WTC11 (cell line): ENCODE measurements around the gene USP11. TPM values are rescaled to one million over a fixed set of nuclear protein-coding genes. Genes with fewer than 3 reads are reported as not detected.

Experiments used
- ATAC-seq: fragments of 200-7000 bp; cut with Tn5 transposase; 2 replicates; pipeline ENCODE4 v1.10.0; 2021; ENCODE audit warnings: mild to moderate bottlenecking, moderate library complexity
- CTCF ChIA-PET: fragments of 300-600 bp; sonication (Branson Sonifier 250); formaldehyde crosslinking; loops from one replicate; lab custom pipeline; 2021; ENCODE audit warnings: antibody characterized with exemption; lab: Charles Lee
- POLR2A ChIA-PET: fragments of 350-600 bp; sonication (Branson Sonifier 250); formaldehyde crosslinking; loops from one replicate; lab custom pipeline; 2021; ENCODE audit warnings: antibody characterized with exemption; lab: Charles Lee
- DNase-seq: peaks from one replicate; pipeline ENCODE4 v3.0.0; 2021; ENCODE audit warnings: low spot score
- H3K27ac Mint-ChIP-seq: 2 replicates; pipeline ENCODE4 v1.8.0; 2021; ENCODE audit warnings: mixed read lengths
- H3K27me3 Mint-ChIP-seq: 2 replicates; pipeline ENCODE4 v1.8.0; 2021; ENCODE audit warnings: low read depth, mild to moderate bottlenecking, moderate library complexity, mixed read lengths
- H3K36me3 Mint-ChIP-seq: 2 replicates; pipeline ENCODE4 v1.8.0; 2021; ENCODE audit warnings: mixed read lengths
- H3K4me1 Mint-ChIP-seq: 2 replicates; pipeline ENCODE4 v1.8.0; 2022; ENCODE audit warnings: mixed read lengths
- H3K4me3 Mint-ChIP-seq: 2 replicates; pipeline ENCODE4 v1.8.0; 2021; ENCODE audit warnings: mild to moderate bottlenecking, moderate library complexity, mixed read lengths
- H3K9me3 Mint-ChIP-seq: 2 replicates; pipeline ENCODE4 v1.8.0; 2021; ENCODE audit warnings: mixed read lengths
- ATF1 ChIP-seq: sonication (generic); formaldehyde crosslinking; IDR thresholded peaks from 2 replicates; pipeline ENCODE4 v1.8.1; 2023; ENCODE audit warnings: mild to moderate bottlenecking, moderate library complexity, missing genetic modification reagents
- CREB1 ChIP-seq: sonication (generic); formaldehyde crosslinking; IDR thresholded peaks from 2 replicates; pipeline ENCODE4 v1.8.0; 2023; ENCODE audit warnings: mild to moderate bottlenecking, missing genetic modification reagents
- ELF4 ChIP-seq: sonication (generic); formaldehyde crosslinking; IDR thresholded peaks from 2 replicates; pipeline ENCODE4 v1.8.1; 2022; ENCODE audit warnings: low read depth, mild to moderate bottlenecking, moderate library complexity, missing genetic modification reagents
- JAZF1 ChIP-seq: fragments of 250-450 bp; sonication (Bioruptor Pico); IDR thresholded peaks from 2 replicates; pipeline ENCODE4 v1.9.0; 2021; ENCODE audit warnings: moderate library complexity, mild to moderate bottlenecking, inconsistent platforms
- JUN ChIP-seq: sonication (generic); formaldehyde crosslinking; IDR thresholded peaks from 2 replicates; pipeline ENCODE4 v1.8.0; 2023; ENCODE audit warnings: mild to moderate bottlenecking, missing genetic modification reagents
- KAT7 ChIP-seq: sonication (generic); formaldehyde crosslinking; IDR thresholded peaks from 2 replicates; pipeline ENCODE4 v1.8.1; 2023; ENCODE audit warnings: missing genetic modification reagents, mild to moderate bottlenecking, borderline replicate concordance
- MXD4 ChIP-seq: fragments of 250-450 bp; sonication (Bioruptor Pico); IDR thresholded peaks from 2 replicates; pipeline ENCODE4 v1.8.0; 2021; ENCODE audit warnings: mild to moderate bottlenecking, moderate library complexity, borderline replicate concordance
- NR2C2 ChIP-seq: sonication (generic); formaldehyde crosslinking; IDR thresholded peaks from 2 replicates; pipeline ENCODE4 v1.8.0; 2022; ENCODE audit warnings: mild to moderate bottlenecking, missing genetic modification reagents
- SOX15 ChIP-seq: fragments of 250-450 bp; sonication (Bioruptor Pico); IDR thresholded peaks from 2 replicates; pipeline ENCODE4 v1.9.0; 2021; ENCODE audit warnings: mild to moderate bottlenecking
- total RNA-seq: library from RNA; stranded (reverse); gene quantifications from 3 replicates; pipeline ENCODE4 v1.2.3, GENCODE V29; 2021
- TF ChIP-seq, protein P1 (sequence below): sonication (generic); formaldehyde crosslinking; IDR thresholded peaks from 2 replicates; pipeline ENCODE4 v1.8.0; 2023; ENCODE audit warnings: mild to moderate bottlenecking, missing genetic modification reagents
- TF ChIP-seq, protein P2 (sequence below): sonication (generic); formaldehyde crosslinking; conservative IDR thresholded peaks from 2 replicates; pipeline ENCODE4 v1.8.1; 2023; ENCODE audit warnings: mild to moderate bottlenecking, low read depth, missing genetic modification reagents, moderate library complexity
- TF ChIP-seq, protein P3 (sequence below): sonication (generic); formaldehyde crosslinking; IDR thresholded peaks from 2 replicates; pipeline ENCODE4 v1.8.0; 2022; ENCODE audit warnings: mild to moderate bottlenecking, missing genetic modification reagents
- TF ChIP-seq, protein P4 (sequence below): sonication (generic); formaldehyde crosslinking; IDR thresholded peaks from 2 replicates; pipeline ENCODE4 v1.8.1; 2022; ENCODE audit warnings: missing genetic modification reagents, borderline replicate concordance
- TF ChIP-seq, protein P5 (sequence below): sonication (generic); formaldehyde crosslinking; IDR thresholded peaks from 2 replicates; pipeline ENCODE4 v1.8.0; 2022; ENCODE audit warnings: mild to moderate bottlenecking, missing genetic modification reagents
- TF ChIP-seq, protein P6 (sequence below): fragments of 250-450 bp; sonication (Bioruptor Pico); conservative IDR thresholded peaks from 2 replicates; pipeline ENCODE4 v1.9.0; 2021; ENCODE audit warnings: mild to moderate bottlenecking
- TF ChIP-seq, protein P7 (sequence below): fragments of 250-450 bp; sonication (Bioruptor Pico); IDR thresholded peaks from 2 replicates; pipeline ENCODE4 v1.8.0; 2021; ENCODE audit warnings: mild to moderate bottlenecking
- TF ChIP-seq, protein P8 (sequence below): sonication (generic); formaldehyde crosslinking; IDR thresholded peaks from 2 replicates; pipeline ENCODE4 v1.8.1; 2023; ENCODE audit warnings: mild to moderate bottlenecking, missing genetic modification reagents, borderline replicate concordance

Gene USP11
- total RNA-seq, 1 experiment from 2014 or later = 86.8 TPM

DNA sequence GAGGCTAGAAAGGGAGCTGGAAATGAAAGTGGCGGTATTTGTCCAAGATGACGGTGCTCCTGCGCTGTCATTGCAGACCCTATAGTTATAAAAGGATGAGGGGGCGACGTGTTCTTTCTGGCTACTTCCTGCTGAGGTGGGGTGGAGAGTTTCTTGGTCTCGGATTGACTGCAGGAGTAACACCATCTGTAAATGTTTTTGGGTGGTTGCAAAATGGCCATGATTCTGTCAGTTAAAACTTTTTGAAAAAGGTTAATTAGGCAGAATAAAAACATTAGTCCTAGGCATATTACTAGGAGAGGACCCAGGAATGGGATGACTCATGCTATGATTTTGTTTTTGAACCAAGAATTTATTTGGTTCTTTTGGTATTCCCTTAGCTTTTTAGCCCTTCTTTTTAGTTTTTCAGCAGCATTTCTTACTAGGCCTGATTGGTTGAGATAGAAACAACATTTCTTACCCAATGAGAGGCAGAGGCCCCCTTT, 53.1 kb downstream of the USP11 start (continued):
- TF ChIP-seq, protein P1, sequence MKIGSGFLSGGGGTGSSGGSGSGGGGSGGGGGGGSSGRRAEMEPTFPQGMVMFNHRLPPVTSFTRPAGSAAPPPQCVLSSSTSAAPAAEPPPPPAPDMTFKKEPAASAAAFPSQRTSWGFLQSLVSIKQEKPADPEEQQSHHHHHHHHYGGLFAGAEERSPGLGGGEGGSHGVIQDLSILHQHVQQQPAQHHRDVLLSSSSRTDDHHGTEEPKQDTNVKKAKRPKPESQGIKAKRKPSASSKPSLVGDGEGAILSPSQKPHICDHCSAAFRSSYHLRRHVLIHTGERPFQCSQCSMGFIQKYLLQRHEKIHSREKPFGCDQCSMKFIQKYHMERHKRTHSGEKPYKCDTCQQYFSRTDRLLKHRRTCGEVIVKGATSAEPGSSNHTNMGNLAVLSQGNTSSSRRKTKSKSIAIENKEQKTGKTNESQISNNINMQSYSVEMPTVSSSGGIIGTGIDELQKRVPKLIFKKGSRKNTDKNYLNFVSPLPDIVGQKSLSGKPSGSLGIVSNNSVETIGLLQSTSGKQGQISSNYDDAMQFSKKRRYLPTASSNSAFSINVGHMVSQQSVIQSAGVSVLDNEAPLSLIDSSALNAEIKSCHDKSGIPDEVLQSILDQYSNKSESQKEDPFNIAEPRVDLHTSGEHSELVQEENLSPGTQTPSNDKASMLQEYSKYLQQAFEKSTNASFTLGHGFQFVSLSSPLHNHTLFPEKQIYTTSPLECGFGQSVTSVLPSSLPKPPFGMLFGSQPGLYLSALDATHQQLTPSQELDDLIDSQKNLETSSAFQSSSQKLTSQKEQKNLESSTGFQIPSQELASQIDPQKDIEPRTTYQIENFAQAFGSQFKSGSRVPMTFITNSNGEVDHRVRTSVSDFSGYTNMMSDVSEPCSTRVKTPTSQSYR (CRISPR knock-in tag) = no peak

DNA sequence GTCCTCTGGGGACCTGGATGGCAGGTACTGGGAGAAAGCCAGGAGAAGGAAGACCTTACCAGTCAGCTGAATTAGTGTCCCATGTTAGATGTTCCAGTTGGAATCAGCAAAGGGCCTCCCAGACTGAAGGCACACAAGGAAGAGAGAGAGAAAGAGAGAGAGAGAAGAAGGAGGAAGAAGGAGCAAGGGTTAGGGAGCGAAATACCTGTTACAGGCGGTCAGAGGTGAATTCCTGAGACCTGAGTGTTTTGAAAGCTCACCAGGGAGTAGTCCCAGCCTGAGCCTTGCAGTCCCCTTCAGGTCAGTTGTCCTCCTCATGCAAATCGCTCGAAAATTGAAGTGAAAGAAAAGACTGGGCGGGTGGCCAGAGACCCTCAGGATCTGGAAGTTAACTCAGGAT, 60.3 kb downstream of the USP11 start:
- CTCF ChIA-PET = interaction anchor here (1.4 kb wide), 1 partner anchor 19 kb away, joined by 3 read pairs; no protein-coding TSS in a partner anchor
- Mint-ChIP-seq H3K9me3 (peaks cover 20% of the 10 kb centered on the region), H3K36me3 (peaks cover 14% of the 10 kb centered on the region), H3K4me1 (no peaks in the 10 kb centered on the region), H3K4me3 (no peak overlapping the region)
- no peak for DNase-seq
- POLR2A ChIA-PET = no interaction called here
- TF ChIP-seq ELF4 (no peak), KAT7 (CRISPR knock-in tag) (no peak), MXD4 (CRISPR knock-in tag) (no peak), CREB1 (no peak), JUN (no peak), NR2C2 (CRISPR knock-in tag) (no peak), SOX15 (CRISPR knock-in tag) (no peak), ATF1 (CRISPR knock-in tag) (no peak), JAZF1 (no peak)
- TF ChIP-seq, protein P2, sequence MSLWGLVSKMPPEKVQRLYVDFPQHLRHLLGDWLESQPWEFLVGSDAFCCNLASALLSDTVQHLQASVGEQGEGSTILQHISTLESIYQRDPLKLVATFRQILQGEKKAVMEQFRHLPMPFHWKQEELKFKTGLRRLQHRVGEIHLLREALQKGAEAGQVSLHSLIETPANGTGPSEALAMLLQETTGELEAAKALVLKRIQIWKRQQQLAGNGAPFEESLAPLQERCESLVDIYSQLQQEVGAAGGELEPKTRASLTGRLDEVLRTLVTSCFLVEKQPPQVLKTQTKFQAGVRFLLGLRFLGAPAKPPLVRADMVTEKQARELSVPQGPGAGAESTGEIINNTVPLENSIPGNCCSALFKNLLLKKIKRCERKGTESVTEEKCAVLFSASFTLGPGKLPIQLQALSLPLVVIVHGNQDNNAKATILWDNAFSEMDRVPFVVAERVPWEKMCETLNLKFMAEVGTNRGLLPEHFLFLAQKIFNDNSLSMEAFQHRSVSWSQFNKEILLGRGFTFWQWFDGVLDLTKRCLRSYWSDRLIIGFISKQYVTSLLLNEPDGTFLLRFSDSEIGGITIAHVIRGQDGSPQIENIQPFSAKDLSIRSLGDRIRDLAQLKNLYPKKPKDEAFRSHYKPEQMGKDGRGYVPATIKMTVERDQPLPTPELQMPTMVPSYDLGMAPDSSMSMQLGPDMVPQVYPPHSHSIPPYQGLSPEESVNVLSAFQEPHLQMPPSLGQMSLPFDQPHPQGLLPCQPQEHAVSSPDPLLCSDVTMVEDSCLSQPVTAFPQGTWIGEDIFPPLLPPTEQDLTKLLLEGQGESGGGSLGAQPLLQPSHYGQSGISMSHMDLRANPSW (CRISPR knock-in tag) = no peak
- TF ChIP-seq, protein P3, sequence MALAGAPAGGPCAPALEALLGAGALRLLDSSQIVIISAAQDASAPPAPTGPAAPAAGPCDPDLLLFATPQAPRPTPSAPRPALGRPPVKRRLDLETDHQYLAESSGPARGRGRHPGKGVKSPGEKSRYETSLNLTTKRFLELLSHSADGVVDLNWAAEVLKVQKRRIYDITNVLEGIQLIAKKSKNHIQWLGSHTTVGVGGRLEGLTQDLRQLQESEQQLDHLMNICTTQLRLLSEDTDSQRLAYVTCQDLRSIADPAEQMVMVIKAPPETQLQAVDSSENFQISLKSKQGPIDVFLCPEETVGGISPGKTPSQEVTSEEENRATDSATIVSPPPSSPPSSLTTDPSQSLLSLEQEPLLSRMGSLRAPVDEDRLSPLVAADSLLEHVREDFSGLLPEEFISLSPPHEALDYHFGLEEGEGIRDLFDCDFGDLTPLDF (CRISPR knock-in tag) = no peak
- TF ChIP-seq, protein P4, sequence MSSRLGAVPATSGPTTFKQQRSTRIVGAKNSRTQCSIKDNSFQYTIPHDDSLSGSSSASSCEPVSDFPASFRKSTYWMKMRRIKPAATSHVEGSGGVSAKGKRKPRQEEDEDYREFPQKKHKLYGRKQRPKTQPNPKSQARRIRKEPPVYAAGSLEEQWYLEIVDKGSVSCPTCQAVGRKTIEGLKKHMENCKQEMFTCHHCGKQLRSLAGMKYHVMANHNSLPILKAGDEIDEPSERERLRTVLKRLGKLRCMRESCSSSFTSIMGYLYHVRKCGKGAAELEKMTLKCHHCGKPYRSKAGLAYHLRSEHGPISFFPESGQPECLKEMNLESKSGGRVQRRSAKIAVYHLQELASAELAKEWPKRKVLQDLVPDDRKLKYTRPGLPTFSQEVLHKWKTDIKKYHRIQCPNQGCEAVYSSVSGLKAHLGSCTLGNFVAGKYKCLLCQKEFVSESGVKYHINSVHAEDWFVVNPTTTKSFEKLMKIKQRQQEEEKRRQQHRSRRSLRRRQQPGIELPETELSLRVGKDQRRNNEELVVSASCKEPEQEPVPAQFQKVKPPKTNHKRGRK (CRISPR knock-in tag) = no peak
- TF ChIP-seq, protein P5, sequence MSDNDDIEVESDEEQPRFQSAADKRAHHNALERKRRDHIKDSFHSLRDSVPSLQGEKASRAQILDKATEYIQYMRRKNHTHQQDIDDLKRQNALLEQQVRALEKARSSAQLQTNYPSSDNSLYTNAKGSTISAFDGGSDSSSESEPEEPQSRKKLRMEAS = no peak
- TF ChIP-seq, protein P6, sequence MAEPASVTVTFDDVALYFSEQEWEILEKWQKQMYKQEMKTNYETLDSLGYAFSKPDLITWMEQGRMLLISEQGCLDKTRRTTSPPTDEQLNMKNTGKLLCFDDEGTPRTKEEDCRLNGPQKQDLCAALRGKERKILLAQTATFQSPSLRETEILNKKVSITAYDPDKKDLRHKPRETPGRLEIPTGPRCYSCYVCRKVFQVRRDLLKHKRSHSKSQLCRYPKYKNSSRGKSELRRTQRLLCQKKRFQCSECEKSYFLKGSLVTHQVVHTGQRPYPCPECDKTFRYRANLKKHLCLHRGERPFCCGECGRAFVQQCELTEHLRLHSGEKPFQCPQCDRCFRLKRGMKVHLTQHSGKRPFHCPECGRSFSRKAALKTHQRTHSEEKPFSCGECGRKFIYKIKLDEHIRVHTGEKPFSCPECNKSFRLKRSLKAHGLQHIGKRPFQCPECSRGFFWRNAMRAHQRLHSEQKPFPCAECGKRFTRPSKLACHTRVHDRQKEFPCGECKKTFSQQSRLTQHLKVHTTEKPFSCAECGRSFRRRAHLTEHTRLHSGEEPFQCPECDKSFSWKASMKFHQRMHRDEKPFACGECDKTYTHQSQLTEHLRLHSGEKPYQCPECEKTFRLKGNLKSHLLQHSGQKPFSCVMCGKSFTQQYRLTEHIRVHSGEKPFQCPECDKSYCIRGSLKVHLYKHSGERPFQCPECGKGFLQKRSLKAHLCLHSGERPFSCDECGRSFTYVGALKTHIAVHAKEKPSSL (CRISPR knock-in tag) = no peak
- TF ChIP-seq, protein P7, sequence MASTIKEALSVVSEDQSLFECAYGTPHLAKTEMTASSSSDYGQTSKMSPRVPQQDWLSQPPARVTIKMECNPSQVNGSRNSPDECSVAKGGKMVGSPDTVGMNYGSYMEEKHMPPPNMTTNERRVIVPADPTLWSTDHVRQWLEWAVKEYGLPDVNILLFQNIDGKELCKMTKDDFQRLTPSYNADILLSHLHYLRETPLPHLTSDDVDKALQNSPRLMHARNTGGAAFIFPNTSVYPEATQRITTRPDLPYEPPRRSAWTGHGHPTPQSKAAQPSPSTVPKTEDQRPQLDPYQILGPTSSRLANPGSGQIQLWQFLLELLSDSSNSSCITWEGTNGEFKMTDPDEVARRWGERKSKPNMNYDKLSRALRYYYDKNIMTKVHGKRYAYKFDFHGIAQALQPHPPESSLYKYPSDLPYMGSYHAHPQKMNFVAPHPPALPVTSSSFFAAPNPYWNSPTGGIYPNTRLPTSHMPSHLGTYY (CRISPR knock-in tag) = no peak
- TF ChIP-seq, protein P8, sequence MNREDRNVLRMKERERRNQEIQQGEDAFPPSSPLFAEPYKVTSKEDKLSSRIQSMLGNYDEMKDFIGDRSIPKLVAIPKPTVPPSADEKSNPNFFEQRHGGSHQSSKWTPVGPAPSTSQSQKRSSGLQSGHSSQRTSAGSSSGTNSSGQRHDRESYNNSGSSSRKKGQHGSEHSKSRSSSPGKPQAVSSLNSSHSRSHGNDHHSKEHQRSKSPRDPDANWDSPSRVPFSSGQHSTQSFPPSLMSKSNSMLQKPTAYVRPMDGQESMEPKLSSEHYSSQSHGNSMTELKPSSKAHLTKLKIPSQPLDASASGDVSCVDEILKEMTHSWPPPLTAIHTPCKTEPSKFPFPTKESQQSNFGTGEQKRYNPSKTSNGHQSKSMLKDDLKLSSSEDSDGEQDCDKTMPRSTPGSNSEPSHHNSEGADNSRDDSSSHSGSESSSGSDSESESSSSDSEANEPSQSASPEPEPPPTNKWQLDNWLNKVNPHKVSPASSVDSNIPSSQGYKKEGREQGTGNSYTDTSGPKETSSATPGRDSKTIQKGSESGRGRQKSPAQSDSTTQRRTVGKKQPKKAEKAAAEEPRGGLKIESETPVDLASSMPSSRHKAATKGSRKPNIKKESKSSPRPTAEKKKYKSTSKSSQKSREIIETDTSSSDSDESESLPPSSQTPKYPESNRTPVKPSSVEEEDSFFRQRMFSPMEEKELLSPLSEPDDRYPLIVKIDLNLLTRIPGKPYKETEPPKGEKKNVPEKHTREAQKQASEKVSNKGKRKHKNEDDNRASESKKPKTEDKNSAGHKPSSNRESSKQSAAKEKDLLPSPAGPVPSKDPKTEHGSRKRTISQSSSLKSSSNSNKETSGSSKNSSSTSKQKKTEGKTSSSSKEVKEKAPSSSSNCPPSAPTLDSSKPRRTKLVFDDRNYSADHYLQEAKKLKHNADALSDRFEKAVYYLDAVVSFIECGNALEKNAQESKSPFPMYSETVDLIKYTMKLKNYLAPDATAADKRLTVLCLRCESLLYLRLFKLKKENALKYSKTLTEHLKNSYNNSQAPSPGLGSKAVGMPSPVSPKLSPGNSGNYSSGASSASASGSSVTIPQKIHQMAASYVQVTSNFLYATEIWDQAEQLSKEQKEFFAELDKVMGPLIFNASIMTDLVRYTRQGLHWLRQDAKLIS = no peak
- TF ChIP-seq, all 79 proteins: peak for 0
- Mint-ChIP-seq H3K27me3 (peaks cover 12% of the 10 kb centered on the region), H3K27ac (no peak overlapping the region)
- ATAC-seq = no peak
